ENCODE data around the gene MS4A14. TPM values are rescaled to one million over a fixed set of nuclear protein-coding genes. Genes with fewer than 3 reads are reported as not detected.
"Not testable (repeated sequence)": the region's sequence is repeated elsewhere in the genome, so short reads cannot be mapped to it uniquely, and the experiment has no call there.

Gene MS4A14
- total RNA-seq, 1 donor from 2014 or later, result 6.4 TPM

GRCh38 chr11:60377401-60378136 is 18.7 kb upstream of the MS4A14 start:
- no peak for DNase-seq (ENCODE audit: low spot score)
- peak; percentile 86 for ATAC-seq
- intact Hi-C loops (cut with DNase I), result no loop called here

- peak; percentile 87 for ATAC-seq
- peak; percentile 61 for DNase-seq (ENCODE audit: low spot score)
- intact Hi-C loops (cut with DNase I), result no loop called here
Measured at GRCh38 chr11:60378354-60378753, 17.9 kb upstream of the MS4A14 start, which contains the start of gene MS4A7. TSS of gene MS4A7 (plus strand) at chr11:60378532. CDS start at chr11:60383142, 4,610 bp downstream.

DNA sequence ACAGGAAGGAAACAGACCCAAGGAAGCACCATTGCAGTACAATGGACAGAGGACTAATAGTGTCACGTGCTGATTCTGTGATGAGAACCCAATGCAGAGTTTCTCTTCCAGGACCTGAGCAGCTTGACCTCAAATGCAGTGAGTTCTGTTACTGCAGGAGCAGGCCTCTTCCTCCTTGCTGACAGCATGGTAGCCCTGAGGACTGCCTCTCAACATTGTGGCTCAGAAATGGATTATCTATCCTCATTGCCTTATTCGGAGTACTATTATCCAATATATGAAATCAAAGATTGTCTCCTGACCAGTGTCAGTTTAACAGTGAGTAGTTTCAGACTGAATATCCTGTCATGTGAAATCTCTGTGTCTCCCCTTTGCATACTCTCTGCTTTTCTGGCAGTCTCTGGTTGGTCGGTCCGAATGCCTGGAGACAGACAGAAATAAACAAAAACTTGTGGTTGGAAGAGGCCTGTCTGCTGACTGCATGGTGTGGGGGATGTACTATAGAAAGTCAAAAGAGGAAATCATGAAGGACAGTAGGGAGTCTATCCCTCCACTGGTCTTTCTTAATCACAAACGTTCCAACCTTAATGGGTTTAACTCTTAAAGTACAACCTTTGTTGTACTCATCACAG is 6.9 kb upstream of the MS4A14 start:
- DNase-seq (ENCODE audit: low spot score), result no peak
- ATAC-seq, result peak; percentile 73
- intact Hi-C loops (cut with DNase I), result no loop called here

DNA sequence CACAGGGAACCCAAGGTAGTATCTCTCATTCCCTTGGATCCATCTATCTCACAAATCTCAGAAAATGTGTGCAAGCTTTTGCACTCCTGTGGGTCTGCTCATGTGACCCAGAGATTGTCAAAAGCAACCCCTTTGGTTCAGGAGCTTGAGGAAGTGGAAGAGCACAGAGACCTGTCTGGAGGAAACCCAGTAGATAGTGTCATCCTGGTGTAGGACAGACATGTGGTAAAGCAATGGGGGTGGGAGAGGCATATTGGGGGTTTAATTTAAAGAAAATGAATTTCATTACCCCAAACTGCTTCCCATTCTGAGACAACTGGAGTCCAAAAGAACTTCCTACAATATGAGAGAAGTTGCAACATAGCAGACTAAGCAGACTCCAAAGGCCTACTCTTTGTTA is 5.8 kb upstream of the MS4A14 start:
- intact Hi-C loops (cut with DNase I), result no loop called here
- ATAC-seq (no peak), DNase-seq (ENCODE audit: low spot score) (no peak)

- ATAC-seq, result no peak
Measured at GRCh38 chr11:60392361-60392760, 3.9 kb upstream of the MS4A14 start.

DNA sequence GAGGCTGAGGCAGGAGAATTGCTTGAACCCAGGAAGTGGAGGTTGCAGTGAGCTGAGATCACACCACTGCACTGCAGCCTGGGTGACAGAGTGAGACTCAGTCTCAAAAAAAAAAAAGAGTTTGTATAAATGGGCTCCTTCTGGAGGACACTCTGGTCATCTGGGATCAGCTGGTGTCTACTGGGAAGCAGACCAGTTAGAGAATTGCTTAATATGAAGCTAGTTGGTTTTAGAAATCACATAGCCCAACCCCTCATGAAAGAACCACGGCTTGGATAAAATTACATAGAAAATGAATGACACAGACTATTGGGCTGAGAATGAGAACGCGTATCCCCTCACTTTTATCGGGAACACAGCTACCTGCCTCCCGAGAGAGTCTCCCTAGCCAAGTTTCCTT is 3.2 kb upstream of the MS4A14 start:
- ATAC-seq (no peak), DNase-seq (ENCODE audit: low spot score) (no peak)
- intact Hi-C loops (cut with DNase I), result no loop called here

More at GRCh38 chr11:60392361-60392760, 3.9 kb upstream of the MS4A14 start:
- intact Hi-C loops (cut with DNase I), result no loop called here
- DNase-seq (ENCODE audit: low spot score), result no peak

DNA sequence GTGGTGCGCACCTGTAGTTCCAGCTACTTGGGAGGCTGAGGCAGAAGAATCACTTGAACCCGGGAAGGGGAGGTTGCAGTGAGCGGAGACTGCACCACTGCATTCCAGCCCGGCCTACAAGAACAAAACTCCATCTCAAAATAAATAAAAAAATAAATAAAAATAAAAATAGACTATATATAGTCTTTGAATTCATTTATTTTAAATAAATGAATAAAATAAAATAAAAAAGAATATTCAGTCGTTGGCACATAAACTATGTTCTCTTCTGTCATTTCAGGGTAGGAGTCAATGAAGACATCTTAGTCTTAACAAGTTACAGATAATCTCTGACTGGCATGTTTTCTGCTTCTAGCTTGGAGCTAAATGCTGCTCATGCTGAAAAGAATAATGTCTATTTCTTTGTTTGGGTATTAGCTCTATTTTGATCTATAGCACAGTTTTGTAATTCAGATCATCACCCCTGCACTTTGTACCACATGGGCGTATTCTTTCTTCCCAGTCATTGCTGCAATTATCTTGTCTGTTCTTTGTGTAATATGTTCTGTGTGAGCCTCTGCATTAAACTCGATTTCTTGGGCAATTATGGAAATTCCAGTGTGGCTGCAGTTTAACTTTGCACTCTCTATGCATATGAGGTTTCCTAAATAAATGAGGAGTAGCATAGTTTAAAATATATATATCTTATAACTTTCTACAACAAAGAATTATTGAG is 1.4 kb upstream of the MS4A14 start:
- no peak for DNase-seq (ENCODE audit: low spot score)
- intact Hi-C loops (cut with DNase I), result no loop called here
- ATAC-seq, result no peak

DNA sequence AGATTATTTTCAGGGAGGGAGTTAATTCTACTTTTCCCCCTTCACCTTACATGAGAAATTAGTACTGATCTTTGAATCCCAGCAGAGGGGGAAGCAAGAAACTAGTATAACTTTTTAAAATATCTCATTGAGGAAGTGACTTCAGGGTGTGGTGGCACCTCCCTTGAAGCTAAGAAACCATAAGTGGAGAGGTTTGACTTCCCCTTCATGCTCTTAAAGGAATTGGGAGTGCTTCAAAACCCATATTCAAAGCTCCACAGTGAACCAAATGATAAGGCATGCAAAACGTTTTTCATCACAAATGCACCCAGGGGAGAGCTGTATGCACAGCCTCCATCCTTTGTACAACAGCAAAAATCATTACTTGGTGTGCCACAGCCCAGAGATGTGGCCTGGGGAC is 540 bp downstream of the MS4A14 start:
- DNase-seq (ENCODE audit: low spot score), result no peak
- intact Hi-C loops (cut with DNase I), result no loop called here
- peak; percentile 42 for ATAC-seq

DNA sequence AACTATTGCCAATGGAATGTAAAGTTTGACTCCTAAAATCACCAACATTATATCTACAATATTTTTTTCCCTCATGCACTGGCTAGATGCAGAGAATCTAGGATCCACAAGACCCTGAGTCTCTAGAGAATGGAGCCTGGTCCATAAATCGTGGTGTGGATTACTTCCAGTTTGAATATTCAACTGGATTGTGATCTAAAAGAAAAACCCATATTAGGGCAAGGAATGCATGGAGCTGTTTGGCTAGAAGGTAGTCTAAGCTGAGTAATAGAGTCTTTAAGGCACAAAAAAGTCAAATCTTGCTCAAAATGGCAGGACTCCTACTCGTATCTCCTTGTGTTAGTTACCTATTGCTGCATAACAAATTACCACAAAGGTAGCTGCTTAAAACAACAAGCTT is 23.8 kb downstream of the MS4A14 start:
- no peak for ATAC-seq

GRCh38 chr11:60422609-60423008 is 26.4 kb downstream of the MS4A14 start:
- intact Hi-C loops (cut with DNase I), result no loop called here
- ATAC-seq (no peak), DNase-seq (ENCODE audit: low spot score) (no peak)

More for the DNA sequence above, 23.8 kb downstream of the MS4A14 start:
- intact Hi-C loops (cut with DNase I), result no loop called here
- DNase-seq (ENCODE audit: low spot score), result no peak

GRCh38 chr11:60428517-60428916 is 32.3 kb downstream of the MS4A14 start:
- ATAC-seq, result no peak
- no peak for DNase-seq (ENCODE audit: low spot score)
- intact Hi-C loops (cut with DNase I), result no loop called here

- DNase-seq (ENCODE audit: low spot score) (no peak), ATAC-seq (no peak)
- intact Hi-C loops (cut with DNase I), result no loop called here
Measured at GRCh38 chr11:60429272-60429671, 33.0 kb downstream of the MS4A14 start, which contains the start of gene MS4A5. TSS of gene MS4A5 (plus strand) at chr11:60429572. CDS start at chr11:60429675, 103 bp downstream.

GRCh38 chr11:60431251-60431650 is 35.0 kb downstream of the MS4A14 start:
- intact Hi-C loops (cut with DNase I), result no loop called here
- ATAC-seq (no peak), DNase-seq (ENCODE audit: low spot score) (no peak)

GRCh38 chr11:60433401-60433800 is 37.1 kb downstream of the MS4A14 start:
- intact Hi-C loops (cut with DNase I), result no loop called here
- DNase-seq (ENCODE audit: low spot score) (no peak), ATAC-seq (no peak)

GRCh38 chr11:60447070-60447469 is 50.8 kb downstream of the MS4A14 start:
- intact Hi-C loops (cut with DNase I), result no loop called here
- ATAC-seq, result no peak
- no peak for DNase-seq (ENCODE audit: low spot score)

GRCh38 chr11:60447846-60448245 is 51.6 kb downstream of the MS4A14 start:
- DNase-seq (ENCODE audit: low spot score) (no peak), ATAC-seq (no peak)
- intact Hi-C loops (cut with DNase I), result no loop called here

DNA sequence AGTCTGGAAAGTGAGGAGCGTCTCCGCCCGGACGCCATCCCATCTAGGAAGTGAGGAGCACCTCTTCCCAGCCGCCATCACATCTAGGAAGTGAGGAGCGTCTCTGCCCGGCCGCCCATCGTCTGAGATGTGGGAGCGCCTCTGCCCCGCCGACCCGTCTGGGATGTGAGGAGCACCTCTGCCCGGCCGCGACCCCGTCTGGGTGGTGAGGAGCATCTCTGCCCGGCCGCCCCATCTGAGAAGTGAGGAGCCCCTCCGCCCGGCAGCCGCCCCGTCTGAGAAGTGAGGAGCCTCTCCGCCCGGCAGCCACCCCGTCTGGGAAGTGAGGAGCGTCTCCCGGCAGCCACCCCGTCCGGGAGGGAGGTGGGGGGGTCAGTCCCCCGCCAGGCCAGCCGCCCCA is 54.9 kb downstream of the MS4A14 start:
- intact Hi-C loops (cut with DNase I); ATAC-seq; DNase-seq (ENCODE audit: low spot score): not testable (repeated sequence)

- DNase-seq (ENCODE audit: low spot score) (no peak), ATAC-seq (no peak)
- intact Hi-C loops (cut with DNase I), result no loop called here
Measured at GRCh38 chr11:60454212-60454611, 58.0 kb downstream of the MS4A14 start.

GRCh38 chr11:60455531-60456042 is 59.3 kb downstream of the MS4A14 start, which contains the start of gene MS4A1:
TSS of gene MS4A1 (plus strand) at chr11:60455847. CDS start at chr11:60462375, 6,528 bp downstream.
- ATAC-seq (no peak), DNase-seq (ENCODE audit: low spot score) (no peak)
- intact Hi-C loops (cut with DNase I), result no loop called here

GRCh38 chr11:60457576-60457975 is 61.3 kb downstream of the MS4A14 start:
- no peak for ATAC-seq
- no peak for DNase-seq (ENCODE audit: low spot score)
- intact Hi-C loops (cut with DNase I), result no loop called here
